Measurements from ENCODE around the gene HOXC13.

HOXC13 gene

DNA sequence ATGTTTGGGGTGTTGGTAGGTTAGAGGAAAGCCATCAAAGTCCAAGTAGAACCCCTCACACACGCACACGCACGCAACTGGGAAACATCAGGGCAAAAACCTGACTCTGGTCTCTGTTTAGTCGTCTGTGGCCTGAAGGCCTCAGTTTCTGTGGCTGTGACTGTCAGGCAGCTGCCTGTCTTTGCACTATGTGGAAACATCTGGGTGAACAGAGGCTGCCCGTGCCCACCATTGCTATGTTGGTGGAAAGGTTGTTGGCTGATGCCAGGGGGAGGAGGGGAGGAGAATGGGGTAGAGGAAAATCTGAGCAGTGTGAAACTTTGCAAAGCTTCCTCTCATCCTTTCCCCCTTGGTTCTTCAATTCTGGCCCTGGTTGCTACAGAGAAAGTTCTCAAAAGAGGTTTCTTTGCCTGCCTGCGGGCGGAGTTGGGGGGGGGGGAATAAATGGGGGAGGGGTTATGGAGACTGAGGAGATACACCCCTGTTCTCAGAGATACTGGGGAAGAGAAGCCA lies 53.8 kb downstream of the HOXC13 start:
- in situ Hi-C loops (cut with MboI; ENCODE audit: low sequenced_read_pairs): no loop called here

DNA sequence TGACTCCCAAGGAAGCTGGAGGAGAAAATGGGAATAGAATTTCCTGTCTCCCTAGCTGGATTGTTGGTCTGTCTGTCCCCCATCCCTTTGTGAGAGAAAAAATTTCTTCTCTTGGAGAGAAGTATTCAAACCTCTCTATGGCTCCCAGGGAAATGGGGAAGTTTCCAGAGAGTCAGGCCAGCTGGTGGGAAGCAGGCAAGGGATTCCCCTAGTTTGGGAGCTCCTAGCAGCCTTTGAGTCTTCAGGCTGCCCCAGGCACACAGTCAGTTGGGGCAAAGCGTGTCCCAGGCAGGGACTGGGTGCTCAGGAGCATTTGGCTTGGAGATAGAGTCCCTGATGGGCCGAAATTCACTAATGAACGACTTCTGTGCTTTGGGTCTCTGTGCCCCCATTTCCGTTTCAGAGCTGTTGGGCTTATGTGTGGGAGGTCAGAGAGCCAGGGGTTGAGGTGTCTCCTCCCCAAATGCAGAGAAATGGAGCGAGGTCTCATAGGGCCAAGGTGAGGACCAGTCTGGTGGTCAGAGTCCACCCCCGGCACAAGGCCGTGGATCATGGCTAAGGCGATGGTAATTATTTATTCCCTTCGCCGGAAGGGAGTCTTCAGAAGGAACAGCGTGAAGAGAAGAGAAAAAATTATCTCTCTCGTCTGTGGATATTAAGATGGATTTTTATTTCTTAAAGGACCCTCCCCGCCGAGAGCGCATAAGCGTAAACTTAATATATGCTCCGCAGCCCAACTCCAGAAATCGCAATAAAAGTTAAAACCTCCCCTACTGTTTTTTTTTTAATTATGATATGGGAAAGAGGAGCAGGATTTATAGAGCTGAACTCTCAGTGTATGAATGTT lies 54.8 kb downstream of the HOXC13 start:
- in situ Hi-C loops (cut with MboI; ENCODE audit: low sequenced_read_pairs): no loop called here

- in situ Hi-C loops (cut with MboI; ENCODE audit: low sequenced_read_pairs): no loop called here
Observed at GRCh38 chr12:53994009-53994263, 55.3 kb downstream of the HOXC13 start.

- in situ Hi-C loops (cut with MboI; ENCODE audit: low sequenced_read_pairs): no loop called here
Observed at GRCh38 chr12:53994264-53995001, 55.8 kb downstream of the HOXC13 start.

- in situ Hi-C loops (cut with MboI; ENCODE audit: low sequenced_read_pairs): no loop called here
Observed at GRCh38 chr12:53995002-53995377, 56.4 kb downstream of the HOXC13 start.

- in situ Hi-C loops (cut with MboI; ENCODE audit: low sequenced_read_pairs): no loop called here
Observed at GRCh38 chr12:53995378-53996239, 57.0 kb downstream of the HOXC13 start.

Measured in hTERT RPE-1 (cell line).